PC-9 (cell line): ENCODE results near the gene SLC12A1. TPM values are rescaled to one million over a fixed set of nuclear protein-coding genes. Genes with fewer than 3 reads are reported as not detected.

Source experiments
- BruUV-seq: library from RNA; stranded (reverse); fragments of 400-500 nt; replicated peaks from 2 replicates; lab custom pipeline; 2021; lab: Mats Ljungman, UMichigan
- CTCF ChIA-PET: fragments of 300-600 bp; sonication (Branson Sonifier 250); formaldehyde crosslinking; loops from one replicate; lab custom pipeline; 2022; ENCODE audit warnings: antibody characterized with exemption; lab: Charles Lee
- POLR2A ChIA-PET: fragments of 300-600 bp; sonication (Branson Sonifier 250); formaldehyde crosslinking; loops from one replicate; lab custom pipeline; 2022; ENCODE audit warnings: antibody characterized with exemption; ENCODE audit not compliant: unreplicated experiment; lab: Charles Lee
- DNase-seq, 2 experiments: peaks; one replicate each; pipeline versions ENCODE4 v3.0.0 to v3.0.0-alpha.2; 2015 to 2022; ENCODE audit warnings: mixed read lengths in 1 of 2
- H2AFZ ChIP-seq: fragments of 200-600 bp; sonication (generic); 2 replicates; pipeline ENCODE4 v1.8.1; 2017; ENCODE audit warnings: antibody characterized with exemption
- H3F3A ChIP-seq: fragments of 200-600 bp; sonication (generic); 2 replicates; pipeline ENCODE4 v1.8.1; 2017; ENCODE audit warnings: antibody characterized with exemption, mild to moderate bottlenecking, low read depth; ENCODE audit not compliant: insufficient read depth
- H3K27ac ChIP-seq: fragments of 200-600 bp; sonication (generic); 2 replicates; pipeline ENCODE4 v1.6.1; 2016; ENCODE audit warnings: mixed run types
- H3K27me3 ChIP-seq: fragments of 200-600 bp; sonication (generic); 2 replicates; pipeline ENCODE4 v1.6.1; 2016; ENCODE audit warnings: low read depth, mixed run types; ENCODE audit not compliant: insufficient read depth
- H3K36me3 ChIP-seq: fragments of 200-600 bp; sonication (generic); 2 replicates; pipeline ENCODE4 v1.6.1; 2016; ENCODE audit warnings: low read depth, mixed run types
- H3K4me1 ChIP-seq: fragments of 200-600 bp; sonication (generic); replicated peaks from 2 replicates; pipeline ENCODE4 v1.6.1; 2016; ENCODE audit warnings: mixed run types; ENCODE audit not compliant: insufficient read depth
- H3K4me2 ChIP-seq: fragments of 200-600 bp; sonication (generic); 2 replicates; pipeline ENCODE4 v1.6.1; 2017; ENCODE audit warnings: mixed run types
- H3K4me3 ChIP-seq: fragments of 200-600 bp; sonication (generic); 2 replicates; pipeline ENCODE4 v1.6.1; 2016; ENCODE audit warnings: mixed run types
- H3K79me2 ChIP-seq: fragments of 200-600 bp; sonication (generic); 2 replicates; pipeline ENCODE4 v1.6.1; 2017; ENCODE audit warnings: low read depth, mixed run types
- H3K9me2 ChIP-seq: fragments of 200-600 bp; sonication (generic); 2 replicates; pipeline ENCODE4 v1.8.1; 2017; ENCODE audit warnings: mild to moderate bottlenecking; ENCODE audit not compliant: insufficient read depth
- H3K9me3 ChIP-seq: fragments of 200-600 bp; sonication (generic); 2 replicates; pipeline ENCODE4 v1.8.1; 2016; ENCODE audit warnings: low read depth; ENCODE audit not compliant: insufficient read depth
- H4K20me1 ChIP-seq: fragments of 200-600 bp; sonication (generic); 2 replicates; pipeline ENCODE4 v1.8.1; 2017; ENCODE audit not compliant: insufficient read depth
- CTCF ChIP-seq: fragments of 200-600 bp; sonication (generic); conservative IDR thresholded peaks from 2 replicates; pipeline ENCODE4 v1.6.1; 2017; ENCODE audit warnings: mixed run types, antibody characterized with exemption, mild to moderate bottlenecking, moderate library complexity
- EZH2 ChIP-seq: fragments of 200-600 bp; sonication (generic); IDR thresholded peaks from 2 replicates; pipeline ENCODE4 v1.8.0; 2017; ENCODE audit warnings: antibody characterized with exemption, low read depth
- intact Hi-C: fragments of 100-400 bp; cut with micrococcal nuclease; formaldehyde crosslinking; loops from one replicate; pipeline ENCODE4 v1.10.0; 2022; ENCODE audit not compliant: unreplicated experiment
- total RNA-seq: library from RNA; stranded (reverse); gene quantifications from 2 replicates; pipeline ENCODE4 v1.2.3, GENCODE V29; 2021

The SLC12A1 gene
- total RNA-seq, 1 experiment from 2014 or later: not detected

GRCh38 chr15:48289628-48290027 is 83.5 kb downstream of the SLC12A1 start:
- no peaks in the 10 kb centered on the region for H3K4me1 ChIP-seq

GRCh38 chr15:48292458-48292857 is 86.4 kb downstream of the SLC12A1 start:
- ChIA-PET CTCF (no interaction called here), POLR2A (no interaction called here)
- no TSS peak for BruUV-seq
- Histone ChIP-seq H3K4me2 (no peak overlapping the region), H3K9me3 (no peaks in the 10 kb centered on the region), H3K9me2 (no peaks in the 10 kb centered on the region), H4K20me1 (no peaks in the 10 kb centered on the region), H3F3A (no peaks in the 10 kb centered on the region), H3K27ac (no peak overlapping the region), H2AFZ (no peak overlapping the region), H3K79me2 (no peaks in the 10 kb centered on the region), H3K27me3 (no peaks in the 10 kb centered on the region), H3K4me1 (no peaks in the 10 kb centered on the region), H3K4me3 (no peak overlapping the region), H3K36me3 (no peaks in the 10 kb centered on the region)
- intact Hi-C loops: no loop called here
- TF ChIP-seq CTCF (no peak), EZH2 (no peak)
- no peak for DNase-seq

More at GRCh38 chr15:48289628-48290027, 83.5 kb downstream of the SLC12A1 start:
- Histone ChIP-seq H3K27ac (no peak overlapping the region), H3K9me3 (no peaks in the 10 kb centered on the region), H3K27me3 (no peaks in the 10 kb centered on the region), H3K4me2 (no peak overlapping the region), H3K4me3 (no peak overlapping the region), H4K20me1 (no peaks in the 10 kb centered on the region), H3K9me2 (no peaks in the 10 kb centered on the region), H3K79me2 (no peaks in the 10 kb centered on the region), H3F3A (no peaks in the 10 kb centered on the region), H3K36me3 (no peaks in the 10 kb centered on the region), H2AFZ (no peak overlapping the region)
- CTCF ChIA-PET: no interaction called here
- BruUV-seq: no TSS peak
- POLR2A ChIA-PET: no interaction called here
- DNase-seq: no peak
- TF ChIP-seq EZH2 (no peak), CTCF (no peak)
- intact Hi-C loops: no loop called here

GRCh38 chr15:48297668-48298067 is 91.6 kb downstream of the SLC12A1 start:
- H3F3A ChIP-seq: no peaks in the 10 kb centered on the region
- H3K27me3 ChIP-seq: no peaks in the 10 kb centered on the region
- H3K79me2 ChIP-seq: no peaks in the 10 kb centered on the region
- no peaks in the 10 kb centered on the region for H3K36me3 ChIP-seq
- no peak for DNase-seq
- no peak overlapping the region for H3K27ac ChIP-seq
- H4K20me1 ChIP-seq: no peaks in the 10 kb centered on the region
- no peak overlapping the region for H3K4me2 ChIP-seq
- H3K9me3 ChIP-seq: no peaks in the 10 kb centered on the region
- H3K4me1 ChIP-seq: no peaks in the 10 kb centered on the region
- no peak for TF ChIP-seq EZH2
- no peak for TF ChIP-seq CTCF
- ChIA-PET POLR2A (no interaction called here), CTCF (no interaction called here)
- H3K9me2 ChIP-seq: no peaks in the 10 kb centered on the region
- intact Hi-C loops: no loop called here
- H3K4me3 ChIP-seq: no peak overlapping the region
- BruUV-seq: no TSS peak
- H2AFZ ChIP-seq: no peak overlapping the region
